Natural killer cell (primary cell): Measurements from ENCODE around the gene ELAVL2. TPM values are rescaled to one million over a fixed set of nuclear protein-coding genes. Genes with fewer than 3 reads are reported as not detected.

Experiments used
- ATAC-seq, 3 donors: fragments of 150-1000 bp in 2 of 3; fragments of 200-7000 bp in 1 of 3; cut with Tn5 transposase; 1 replicate in 1 of 3; 2 replicates in 2 of 3; pipeline ENCODE4 v1.10.0; 2021; ENCODE audit warnings: mild to moderate bottlenecking in 2 of 3, moderate library complexity in 2 of 3
- DNase-seq, 2 donors: peaks; one replicate each; pipeline versions ENCODE4 v3.0.0 to v3.0.0-alpha.2; 2013 to 2021; ENCODE audit warnings: mixed read lengths in 1 of 2
- H3K27ac ChIP-seq: one replicate; pipeline ENCODE4 v1.5.1; 2013; ENCODE audit warnings: mild to moderate bottlenecking, low read length
- H3K27me3 ChIP-seq: one replicate; pipeline ENCODE4 v1.6.1; 2013; ENCODE audit warnings: low read length; ENCODE audit not compliant: control insufficient read depth, insufficient read depth
- H3K36me3 ChIP-seq: one replicate; pipeline ENCODE4 v1.6.1; 2013; ENCODE audit warnings: low read length; ENCODE audit not compliant: control insufficient read depth, insufficient read depth
- H3K4me1 ChIP-seq: one replicate; pipeline ENCODE4 v1.6.1; 2013; ENCODE audit warnings: low read length; ENCODE audit not compliant: control insufficient read depth, insufficient read depth
- H3K4me3 ChIP-seq: one replicate; pipeline ENCODE4 v1.5.1; 2013; ENCODE audit warnings: low read length
- H3K9me3 ChIP-seq: one replicate; pipeline ENCODE4 v1.6.1; 2013; ENCODE audit warnings: low read length; ENCODE audit not compliant: control insufficient read depth, insufficient read depth
- H3K27ac Mint-ChIP-seq, 2 donors: one replicate each; pipeline ENCODE4 v1.8.0; 2022; ENCODE audit warnings: mild to moderate bottlenecking in 2 of 2, mixed read lengths in 2 of 2, moderate library complexity in 1 of 2
- H3K27me3 Mint-ChIP-seq, 2 donors: one replicate each; pipeline ENCODE4 v1.8.0; 2022; ENCODE audit warnings: low read depth in 2 of 2, mixed read lengths in 2 of 2
- H3K36me3 Mint-ChIP-seq: one replicate; pipeline ENCODE4 v1.8.0; 2022; ENCODE audit warnings: mixed read lengths
- H3K4me1 Mint-ChIP-seq, 2 donors: one replicate each; pipeline ENCODE4 v1.8.0; 2022; ENCODE audit warnings: mixed read lengths in 2 of 2
- H3K4me3 Mint-ChIP-seq: one replicate; pipeline ENCODE4 v1.8.0; 2022; ENCODE audit warnings: mild to moderate bottlenecking, moderate library complexity, mixed read lengths
- H3K9me3 Mint-ChIP-seq, 2 donors: one replicate each; pipeline ENCODE4 v1.8.0; 2022; ENCODE audit warnings: mixed read lengths in 2 of 2
- WGBS: methylation state at CpG from one replicate; pipeline ENCODE4 v1.1.7; 2013; ENCODE audit warnings: missing lambda C conversion rate; ENCODE audit not compliant: insufficient coverage; 5-methylcytosine and 5-hydroxymethylcytosine counted together
- intact Hi-C: fragments of 100-400 bp; cut with micrococcal nuclease; formaldehyde crosslinking; loops from one replicate; pipeline ENCODE4 v1.14.2; 2022
- total RNA-seq, 4 donors: library from RNA; stranded (reverse); fragments of 120-200 nt in 1 of 4; gene quantifications; one replicate each; pipeline versions ENCODE4 v1.2.3 to v1.2.4, GENCODE V29; 2013 to 2022
- TF ChIP-seq, protein P1 (sequence below): fragments of 200-600 bp; IDR thresholded peaks from one replicate; pipeline ENCODE4 v1.8.0; 2022; ENCODE audit warnings: antibody characterized with exemption

Gene ELAVL2
- total RNA-seq, 3 donors from 2014 or later (not counting 1 experiment from before 2014, with no cell fraction given), result not detected

- Histone ChIP-seq H3K36me3 (no peaks in the 10 kb centered on the region), H3K4me3 (no peak overlapping the region), H3K27me3 (peaks cover 32% of the 10 kb centered on the region), H3K4me1 (no peaks in the 10 kb centered on the region), H3K9me3 (peaks cover 25% of the 10 kb centered on the region), H3K27ac (no peak overlapping the region)
- H3K4me1 Mint-ChIP-seq, result no peaks in the 10 kb centered on the region
- no peak overlapping the region for H3K27ac Mint-ChIP-seq
- WGBS, result 8% methylated on average over 80 of the region's 80 CpGs
- intact Hi-C loops, result no loop called here
- ATAC-seq (no peak), DNase-seq (no peak)
- peaks cover 25 to 28% of the 10 kb centered on the region in 2 donors for H3K27me3 Mint-ChIP-seq
- peaks cover 22% of the 10 kb centered on the region for H3K36me3 Mint-ChIP-seq
- TF ChIP-seq, protein P1, sequence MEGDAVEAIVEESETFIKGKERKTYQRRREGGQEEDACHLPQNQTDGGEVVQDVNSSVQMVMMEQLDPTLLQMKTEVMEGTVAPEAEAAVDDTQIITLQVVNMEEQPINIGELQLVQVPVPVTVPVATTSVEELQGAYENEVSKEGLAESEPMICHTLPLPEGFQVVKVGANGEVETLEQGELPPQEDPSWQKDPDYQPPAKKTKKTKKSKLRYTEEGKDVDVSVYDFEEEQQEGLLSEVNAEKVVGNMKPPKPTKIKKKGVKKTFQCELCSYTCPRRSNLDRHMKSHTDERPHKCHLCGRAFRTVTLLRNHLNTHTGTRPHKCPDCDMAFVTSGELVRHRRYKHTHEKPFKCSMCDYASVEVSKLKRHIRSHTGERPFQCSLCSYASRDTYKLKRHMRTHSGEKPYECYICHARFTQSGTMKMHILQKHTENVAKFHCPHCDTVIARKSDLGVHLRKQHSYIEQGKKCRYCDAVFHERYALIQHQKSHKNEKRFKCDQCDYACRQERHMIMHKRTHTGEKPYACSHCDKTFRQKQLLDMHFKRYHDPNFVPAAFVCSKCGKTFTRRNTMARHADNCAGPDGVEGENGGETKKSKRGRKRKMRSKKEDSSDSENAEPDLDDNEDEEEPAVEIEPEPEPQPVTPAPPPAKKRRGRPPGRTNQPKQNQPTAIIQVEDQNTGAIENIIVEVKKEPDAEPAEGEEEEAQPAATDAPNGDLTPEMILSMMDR, result no peak
- no peak overlapping the region for H3K4me3 Mint-ChIP-seq
- H3K9me3 Mint-ChIP-seq, result peaks cover 2 to 5% of the 10 kb centered on the region in 2 donors
These were observed 5.3 kb downstream of the ELAVL2 start for GRCh38 chr9:23820451-23821374.

DNA sequence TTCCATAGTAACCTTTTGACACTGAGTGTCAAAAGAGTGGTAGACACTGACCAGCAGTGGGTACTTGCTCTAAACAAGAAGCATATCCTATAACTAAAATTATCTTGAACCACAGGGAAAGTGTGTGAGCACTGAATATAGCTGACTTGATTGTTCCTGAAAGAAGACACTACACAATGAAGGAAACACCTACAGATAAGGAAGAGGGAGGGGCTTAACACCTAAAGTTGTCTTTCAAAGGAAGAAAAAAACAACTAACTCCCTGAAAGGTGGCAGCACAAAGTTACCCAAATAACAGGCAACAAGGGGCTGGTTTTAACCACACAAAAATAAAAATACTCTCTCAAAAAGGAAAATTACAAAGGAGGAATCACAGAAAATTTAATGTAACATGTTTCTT lies 6.6 kb downstream of the ELAVL2 start:
- Histone ChIP-seq H3K4me3 (no peak overlapping the region), H3K27ac (no peak overlapping the region), H3K9me3 (peaks cover 14% of the 10 kb centered on the region), H3K36me3 (no peaks in the 10 kb centered on the region), H3K4me1 (no peaks in the 10 kb centered on the region), H3K27me3 (peaks cover 24% of the 10 kb centered on the region)
- peaks cover 25 to 28% of the 10 kb centered on the region in 2 donors for H3K27me3 Mint-ChIP-seq
- intact Hi-C loops, result no loop called here
- H3K36me3 Mint-ChIP-seq, result peaks cover 22% of the 10 kb centered on the region
- ATAC-seq, result no peak
- no peak overlapping the region for H3K27ac Mint-ChIP-seq
- TF ChIP-seq, protein P1, result no peak
- no peaks in the 10 kb centered on the region for H3K4me1 Mint-ChIP-seq
- no peak overlapping the region for H3K4me3 Mint-ChIP-seq
- no peak for DNase-seq
- H3K9me3 Mint-ChIP-seq, result peaks cover 2 to 6% of the 10 kb centered on the region in 2 donors

DNA sequence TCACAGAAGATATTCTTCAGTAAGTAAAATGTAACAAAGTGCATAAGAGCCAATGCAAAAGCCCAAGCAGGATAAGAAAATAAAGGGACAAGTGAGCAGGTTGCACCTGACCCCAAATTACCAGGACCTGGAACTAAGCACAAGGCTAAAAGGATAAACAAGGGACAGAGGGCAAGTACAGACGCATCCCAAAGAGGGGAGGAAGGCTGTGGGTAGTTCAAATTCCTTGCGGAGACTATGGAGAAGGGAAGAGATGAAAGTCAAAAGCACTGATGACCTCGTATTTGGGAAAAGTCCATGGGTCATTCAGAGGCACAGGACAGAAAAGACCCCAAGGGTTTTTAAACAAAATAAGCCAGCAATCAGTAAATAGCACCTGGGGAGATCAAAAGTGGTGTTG lies 11.8 kb downstream of the ELAVL2 start:
- Mint-ChIP-seq H3K36me3 (peaks cover 12% of the 10 kb centered on the region), H3K9me3 (peaks cover 2 to 16% of the 10 kb centered on the region in 2 donors), H3K27me3 (peaks cover 7 to 8% of the 10 kb centered on the region in 2 donors), H3K27ac (no peak overlapping the region), H3K4me3 (no peak overlapping the region), H3K4me1 (no peaks in the 10 kb centered on the region)
- Histone ChIP-seq H3K9me3 (no peaks in the 10 kb centered on the region), H3K4me3 (no peak overlapping the region), H3K27me3 (no peaks in the 10 kb centered on the region), H3K27ac (no peak overlapping the region), H3K4me1 (no peaks in the 10 kb centered on the region), H3K36me3 (no peaks in the 10 kb centered on the region)
- intact Hi-C loops, result no loop called here
- TF ChIP-seq, protein P1, result no peak
- 68% methylated on average over 3 of the region's 3 CpGs for WGBS
- DNase-seq, result no peak
- ATAC-seq, result no peak
